GM18511 (cell line): ENCODE results near the gene S100A6.
"Not testable (repeated sequence)": the region's sequence is repeated elsewhere in the genome, so short reads cannot be mapped to it uniquely, and the experiment has no call there.

ENCODE experiments used
- ATAC-seq: cut with Tn5 transposase; IDR thresholded peaks from one replicate; pipeline ENCODE4 v1.9.1; 2021; ENCODE audit warnings: mild to moderate bottlenecking, moderate library complexity; ENCODE audit not compliant: unreplicated experiment

S100A6 gene

DNA sequence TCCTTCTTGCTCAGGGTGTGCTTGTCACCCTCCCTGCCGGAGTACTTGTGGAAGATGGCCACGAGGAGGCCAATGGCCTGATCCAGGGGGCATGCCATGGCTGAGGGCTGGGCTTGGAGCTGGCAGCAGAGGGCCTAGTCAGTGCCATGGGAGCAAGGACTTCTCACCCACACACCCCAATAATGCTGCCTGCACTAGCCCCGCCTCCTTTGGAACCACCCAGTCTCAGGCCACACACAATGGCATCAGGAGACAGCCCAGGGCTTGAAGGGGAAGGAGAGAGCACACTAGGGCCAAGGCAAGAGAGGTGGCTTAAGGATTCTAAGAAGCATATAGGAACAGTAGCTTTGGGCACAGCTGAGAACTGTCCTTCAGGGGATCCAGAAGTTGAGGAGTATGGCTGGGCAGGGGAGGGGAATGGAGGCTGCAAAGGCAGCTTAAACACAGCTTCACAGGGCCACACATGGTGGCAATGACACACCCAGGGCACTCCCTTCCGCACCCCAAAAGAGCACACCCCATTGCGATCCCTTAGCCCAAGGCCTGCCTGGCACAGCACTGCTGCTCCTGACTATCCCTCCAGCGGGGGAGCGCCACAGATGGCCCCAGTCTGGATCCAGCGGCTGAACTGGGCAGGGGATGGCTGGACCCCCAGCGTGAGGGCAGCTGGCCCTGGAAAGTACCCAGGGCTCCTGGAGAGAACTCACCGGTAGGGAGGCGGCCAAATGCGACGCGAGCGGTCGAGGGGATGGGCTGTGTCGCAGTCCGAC, at the start of gene S100A6:
S100A6 (minus strand) TSS at position 750 of the 770 bp plus-strand sequence; CDS start at position 98, 652 bp downstream.
- ATAC-seq: peak; percentile 37

DNA sequence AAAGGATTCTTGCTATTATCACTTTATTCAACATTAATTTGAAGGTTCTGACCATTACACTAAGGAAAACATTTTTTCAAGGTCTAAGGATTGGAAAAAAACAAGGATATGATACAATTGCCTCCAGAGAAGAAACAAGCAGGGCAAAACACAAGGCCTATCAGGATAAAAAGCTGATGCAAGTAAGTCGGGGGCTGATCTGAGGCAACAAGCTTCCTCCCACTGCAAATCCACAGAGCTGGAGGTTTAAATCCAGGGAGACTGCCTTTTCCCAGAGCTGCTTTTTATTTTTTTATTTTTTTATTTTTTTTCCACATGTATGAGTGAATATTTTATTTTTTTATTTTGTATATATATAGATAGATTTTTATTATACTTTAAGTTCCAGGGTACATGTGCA, 49.2 kb upstream of the S100A6 start:
- no peak for ATAC-seq

DNA sequence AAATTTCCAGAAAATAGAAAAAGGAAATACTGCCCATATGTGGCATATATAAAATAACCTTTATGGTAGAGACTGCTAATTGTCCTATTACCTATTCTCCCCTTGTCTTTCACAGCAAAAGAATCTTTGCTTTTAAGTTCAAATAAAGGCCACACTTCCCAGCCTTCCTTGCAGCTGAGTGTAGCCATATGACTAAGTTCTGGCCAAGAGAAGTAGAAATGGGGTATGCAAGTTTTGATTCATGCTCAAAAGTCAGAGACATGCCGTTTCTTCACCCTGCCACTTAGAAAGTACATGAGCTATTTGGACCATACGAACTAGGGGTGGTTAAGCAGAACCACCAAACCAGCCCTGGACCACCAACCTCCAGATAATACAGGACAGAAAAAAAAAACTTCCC, 48.2 kb upstream of the S100A6 start:
- ATAC-seq: no peak

DNA sequence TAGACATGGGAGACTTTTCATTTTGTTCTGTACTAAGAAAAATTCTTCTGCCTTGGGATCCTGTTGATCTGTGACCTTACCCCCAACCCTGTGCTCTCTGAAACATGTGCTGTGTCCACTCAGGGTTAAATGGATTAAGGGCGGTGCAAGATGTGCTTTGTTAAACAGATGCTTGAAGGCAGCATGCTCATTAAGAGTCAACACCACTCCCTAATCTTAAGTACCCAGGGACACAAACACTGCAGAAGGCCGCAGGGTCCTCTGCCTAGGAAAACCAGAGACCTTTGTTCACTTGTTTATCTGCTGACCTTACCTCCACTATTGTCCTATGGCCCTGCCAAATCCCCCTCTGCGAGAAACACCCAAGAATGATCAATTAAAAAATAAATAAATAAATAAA, 47.7 kb upstream of the S100A6 start:
- ATAC-seq: not testable (repeated sequence)

DNA sequence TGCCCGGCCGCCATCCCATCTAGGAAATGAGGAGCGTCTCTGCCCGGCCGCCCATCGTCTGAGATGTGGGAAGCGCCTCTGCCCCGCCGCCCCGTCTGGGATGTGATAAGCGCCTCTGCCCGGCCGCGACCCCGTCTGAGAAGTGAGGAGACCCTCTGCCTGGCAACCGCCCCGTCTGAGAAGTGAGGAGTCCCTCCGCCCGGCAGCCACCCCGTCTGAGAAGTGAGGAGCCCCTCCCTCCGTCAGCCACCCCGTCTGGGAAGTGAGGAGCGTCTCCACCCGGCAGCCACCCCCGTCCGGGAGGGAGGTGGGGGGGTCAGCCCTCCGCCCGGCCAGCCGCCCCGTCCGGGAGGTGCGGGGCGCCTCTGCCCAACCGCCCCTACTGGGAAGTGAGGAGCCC, 47.0 kb upstream of the S100A6 start:
- ATAC-seq: not testable (repeated sequence)

DNA sequence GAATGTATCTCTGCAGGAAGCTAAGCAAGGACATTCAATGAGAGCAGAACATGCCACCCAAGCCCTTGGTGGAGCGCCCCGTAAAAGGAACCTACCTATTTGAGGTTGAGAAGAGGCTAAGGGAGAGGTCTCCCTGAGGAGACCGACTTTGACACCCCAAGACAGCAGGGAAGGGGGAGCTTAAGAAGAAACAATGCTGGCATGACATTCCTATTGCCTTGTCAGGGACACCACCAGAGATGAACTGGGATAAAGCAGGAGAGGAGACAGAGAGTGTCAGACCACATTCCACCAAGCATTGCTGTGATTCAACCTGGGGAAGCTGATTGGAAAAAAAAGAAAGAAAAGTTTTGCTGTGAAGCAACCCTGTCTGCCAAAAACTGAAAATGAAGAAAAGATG, 43.1 kb upstream of the S100A6 start:
- no peak for ATAC-seq

DNA sequence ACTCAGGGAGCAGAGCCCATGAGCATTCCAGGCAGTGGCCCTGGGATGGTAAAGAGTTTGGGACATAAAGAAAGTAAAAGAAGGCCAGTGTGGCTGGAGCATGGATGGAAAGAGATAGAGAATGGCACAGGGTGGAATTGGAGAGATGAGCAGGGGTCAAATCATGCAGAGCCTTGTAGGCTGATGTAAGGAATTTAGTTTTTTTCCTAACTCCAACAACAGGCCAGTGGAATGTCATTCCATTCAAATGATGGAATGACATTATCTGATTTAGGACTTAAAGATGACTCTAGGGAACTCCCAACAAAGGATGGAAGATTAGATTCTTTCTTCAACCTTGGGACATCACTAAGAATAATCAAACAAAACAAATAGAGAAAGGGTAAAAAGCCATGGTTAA, 42.7 kb upstream of the S100A6 start:
- ATAC-seq: no peak

DNA sequence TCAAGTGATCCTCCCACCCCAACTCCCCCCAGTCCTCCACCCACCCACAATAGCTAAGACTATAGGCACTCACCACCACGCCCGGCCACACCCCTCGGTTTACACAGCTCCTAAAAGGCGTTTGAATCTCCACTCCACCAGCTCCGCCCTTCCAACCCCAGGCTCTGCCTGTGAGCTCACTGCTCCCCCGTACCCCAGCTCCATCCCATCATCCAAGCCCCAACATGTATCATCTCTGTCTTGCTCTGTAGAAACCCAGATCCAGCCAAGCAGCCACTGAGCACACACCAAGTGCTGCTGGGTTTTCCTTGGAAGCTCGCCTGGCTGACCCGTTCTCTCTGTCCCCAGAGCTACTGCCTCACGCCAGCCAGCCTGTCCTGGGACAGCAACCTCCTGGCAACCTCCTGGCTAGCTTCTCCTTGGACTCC, 41.8 kb upstream of the S100A6 start:
- no peak for ATAC-seq

DNA sequence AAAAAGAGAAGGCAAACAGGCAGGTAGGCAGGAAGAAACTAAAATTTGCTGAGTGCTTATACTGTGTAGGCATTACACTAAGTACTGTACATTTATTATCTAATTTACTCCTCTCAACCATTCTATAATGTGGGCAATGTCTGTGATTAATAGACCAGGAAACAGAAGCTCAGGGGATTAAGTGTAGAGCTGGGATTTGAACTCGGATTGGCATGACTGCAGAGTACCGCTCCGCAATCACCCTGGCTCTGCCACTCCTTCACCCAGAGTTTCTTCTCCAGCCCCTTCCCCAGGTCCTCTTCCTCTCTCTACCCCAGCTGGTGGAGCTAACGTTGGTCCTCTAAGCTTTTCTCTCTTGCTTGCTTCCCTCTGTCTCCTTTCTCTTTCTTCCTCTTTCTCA, 41.3 kb upstream of the S100A6 start:
- no peak for ATAC-seq

DNA sequence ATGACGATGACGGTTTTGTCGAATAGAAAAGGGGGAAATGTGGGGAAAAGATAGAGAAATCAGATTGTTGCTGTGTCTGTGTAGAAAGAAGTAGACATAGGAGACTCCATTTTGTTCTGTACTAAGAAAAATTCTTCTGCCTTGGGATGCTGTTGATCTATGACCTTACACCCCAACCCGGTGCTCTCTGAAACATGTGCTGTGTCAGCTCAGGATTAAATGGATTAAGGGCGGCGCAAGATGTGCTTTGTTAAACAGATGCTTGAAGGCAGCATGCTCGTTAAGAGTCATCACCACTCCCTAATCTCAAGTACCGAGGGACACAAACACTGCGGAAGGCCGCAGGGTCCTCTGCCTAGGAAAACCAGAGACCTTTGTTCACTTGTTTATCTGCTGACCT, 39.7 kb upstream of the S100A6 start:
- ATAC-seq: not testable (repeated sequence)

DNA sequence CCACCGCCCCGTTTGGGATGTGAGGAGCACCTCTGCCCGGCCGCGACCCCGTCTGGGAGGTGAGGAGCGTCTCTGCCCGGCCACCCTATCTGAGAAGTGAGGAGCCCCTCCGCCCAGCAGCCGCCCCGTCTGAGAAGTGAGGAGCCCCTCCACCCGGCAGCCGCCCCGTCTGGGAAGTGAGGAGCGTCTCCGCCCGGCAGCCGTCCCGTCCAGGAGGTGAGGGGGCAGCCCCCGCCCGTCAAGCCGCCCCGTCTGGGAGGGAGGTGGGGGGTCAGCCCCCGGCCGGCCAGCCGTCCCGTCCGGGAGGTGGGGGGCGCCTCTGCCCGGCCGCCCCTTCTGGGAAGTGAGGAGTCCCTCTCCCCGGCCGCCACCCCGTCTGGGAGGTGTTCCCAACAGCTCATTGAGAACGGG, 39.3 kb upstream of the S100A6 start:
- ATAC-seq: not testable (repeated sequence)

DNA sequence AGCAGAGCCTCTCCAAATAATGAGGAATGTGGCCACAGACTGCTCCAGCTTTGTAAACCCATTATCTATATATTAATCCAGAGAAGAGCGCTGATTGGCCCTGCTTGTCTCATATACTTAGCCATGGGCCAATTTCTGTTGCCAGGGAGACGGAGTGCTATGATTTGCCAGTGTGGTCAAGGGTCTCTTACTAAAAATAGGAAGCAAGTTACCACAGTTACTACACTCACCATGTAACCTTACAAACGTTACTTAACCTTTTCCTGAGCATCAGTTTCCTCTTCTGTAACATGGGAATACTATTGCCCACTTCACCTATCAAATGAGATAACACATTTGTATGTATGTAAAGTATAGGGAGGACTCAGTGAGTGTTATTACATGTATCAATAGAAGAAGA, 37.6 kb upstream of the S100A6 start:
- no peak for ATAC-seq

DNA sequence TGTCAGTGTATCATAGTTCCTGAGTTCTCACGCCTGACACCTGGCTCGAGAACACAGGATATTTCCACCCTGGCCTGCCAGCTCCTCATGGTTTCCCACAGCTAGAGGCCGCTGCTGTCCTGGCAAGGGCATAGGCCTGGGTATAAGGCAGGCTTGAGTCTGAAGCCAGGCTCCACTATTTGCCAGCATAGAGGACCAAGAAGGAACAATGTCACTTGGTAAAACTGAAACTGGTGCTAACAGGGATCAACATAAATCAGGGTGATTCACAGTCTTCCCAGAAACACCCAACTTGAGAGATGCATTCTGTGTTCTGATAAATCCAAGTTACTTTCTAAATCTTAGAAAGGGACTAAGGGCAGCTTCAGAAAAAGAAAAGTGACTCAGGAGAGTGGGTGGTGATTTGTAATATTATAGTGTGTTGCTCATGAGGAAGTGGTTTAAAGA, 36.8 kb upstream of the S100A6 start:
- peak; percentile 80 for ATAC-seq

DNA sequence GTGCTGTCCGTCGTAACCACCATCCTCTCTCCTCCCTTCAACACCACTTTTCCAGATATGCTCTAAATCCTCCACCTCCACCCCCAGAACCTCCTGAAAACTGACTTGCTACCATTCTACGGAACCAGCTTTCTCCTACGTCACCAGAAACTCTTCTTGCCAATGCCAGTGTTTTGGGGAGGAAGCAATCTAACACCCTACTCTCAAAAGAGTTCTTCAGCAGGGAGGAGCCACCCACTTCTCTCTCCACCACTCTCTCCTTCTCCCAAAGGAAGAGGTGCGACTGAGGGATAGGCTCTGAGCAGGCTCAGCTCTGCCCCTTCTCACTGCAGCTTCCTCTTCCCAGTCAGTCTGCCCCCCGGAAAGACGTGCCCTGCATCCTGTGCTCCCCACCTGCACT, 35.9 kb upstream of the S100A6 start:
- no peak for ATAC-seq

DNA sequence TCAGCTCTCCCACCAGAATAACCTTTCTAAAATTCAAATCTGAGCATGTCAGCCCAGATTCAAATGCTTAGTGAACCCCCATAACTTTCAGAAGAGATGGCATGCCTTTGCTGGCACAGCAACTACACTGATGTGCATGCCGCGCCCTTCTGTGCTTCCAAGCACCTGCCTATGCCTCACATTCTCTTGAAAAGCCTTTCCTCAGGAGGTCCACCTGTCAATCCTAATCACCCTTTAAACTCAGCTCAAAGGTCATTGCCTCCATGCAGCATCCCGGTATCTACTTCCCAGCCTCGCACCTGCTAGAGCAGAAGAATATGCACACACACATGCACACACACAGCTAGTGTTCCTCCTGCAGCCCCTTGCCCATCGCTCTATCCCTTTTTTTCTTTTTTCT, 35.1 kb upstream of the S100A6 start:
- no peak for ATAC-seq

DNA sequence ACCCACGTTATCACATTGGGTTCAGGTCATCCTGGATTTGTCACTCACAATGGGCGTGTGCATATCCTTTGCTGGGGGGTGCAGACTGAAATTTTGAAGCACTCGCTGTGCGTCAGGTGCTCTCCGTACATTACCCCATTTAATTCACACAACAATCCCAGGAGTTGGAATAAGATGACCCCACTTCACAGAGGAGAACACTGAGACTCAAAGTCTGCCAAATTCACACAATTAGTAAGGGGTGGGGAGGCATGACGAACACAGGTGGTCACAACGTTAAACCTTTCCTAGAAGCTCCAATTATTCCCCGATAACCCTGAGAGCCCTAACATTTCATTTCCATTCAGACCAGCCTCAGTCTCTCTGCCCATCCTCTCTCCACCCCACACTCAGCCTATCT, 33.7 kb upstream of the S100A6 start:
- ATAC-seq: no peak

DNA sequence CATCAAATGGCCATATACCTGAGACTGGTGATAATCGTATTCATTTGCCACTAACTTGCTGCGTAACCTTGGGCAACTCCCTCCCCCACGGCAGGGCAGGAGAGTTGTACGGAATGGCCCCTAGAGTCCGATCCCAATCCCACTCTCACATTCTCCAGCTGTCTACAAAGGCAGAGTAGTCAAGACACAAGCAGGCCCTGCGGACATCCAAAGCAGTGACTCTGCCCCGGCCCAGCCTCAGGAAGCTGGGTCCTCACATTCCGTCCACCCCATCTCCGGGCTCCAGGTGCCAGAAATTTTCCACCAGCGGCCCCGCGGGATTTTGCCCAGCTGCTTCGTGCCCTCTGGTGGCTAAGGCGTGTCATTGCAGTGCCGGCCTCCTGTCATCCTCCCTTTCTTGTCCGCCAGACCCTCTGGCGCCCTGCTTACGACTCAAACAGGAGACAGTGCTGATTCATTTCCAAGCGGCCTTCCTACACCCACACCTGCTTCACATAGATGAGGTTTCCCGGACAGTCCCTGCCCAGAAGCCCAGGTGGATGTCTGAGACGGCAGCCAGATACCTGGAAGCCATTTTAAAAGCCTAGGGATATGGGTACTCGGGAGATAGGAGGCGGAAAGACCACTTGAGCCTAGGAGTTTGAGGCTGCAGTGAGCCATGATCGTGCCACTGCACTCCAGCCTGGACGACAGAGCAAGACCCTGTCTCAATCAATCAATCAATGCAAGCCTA, 32.7 kb upstream of the S100A6 start:
- no peak for ATAC-seq

DNA sequence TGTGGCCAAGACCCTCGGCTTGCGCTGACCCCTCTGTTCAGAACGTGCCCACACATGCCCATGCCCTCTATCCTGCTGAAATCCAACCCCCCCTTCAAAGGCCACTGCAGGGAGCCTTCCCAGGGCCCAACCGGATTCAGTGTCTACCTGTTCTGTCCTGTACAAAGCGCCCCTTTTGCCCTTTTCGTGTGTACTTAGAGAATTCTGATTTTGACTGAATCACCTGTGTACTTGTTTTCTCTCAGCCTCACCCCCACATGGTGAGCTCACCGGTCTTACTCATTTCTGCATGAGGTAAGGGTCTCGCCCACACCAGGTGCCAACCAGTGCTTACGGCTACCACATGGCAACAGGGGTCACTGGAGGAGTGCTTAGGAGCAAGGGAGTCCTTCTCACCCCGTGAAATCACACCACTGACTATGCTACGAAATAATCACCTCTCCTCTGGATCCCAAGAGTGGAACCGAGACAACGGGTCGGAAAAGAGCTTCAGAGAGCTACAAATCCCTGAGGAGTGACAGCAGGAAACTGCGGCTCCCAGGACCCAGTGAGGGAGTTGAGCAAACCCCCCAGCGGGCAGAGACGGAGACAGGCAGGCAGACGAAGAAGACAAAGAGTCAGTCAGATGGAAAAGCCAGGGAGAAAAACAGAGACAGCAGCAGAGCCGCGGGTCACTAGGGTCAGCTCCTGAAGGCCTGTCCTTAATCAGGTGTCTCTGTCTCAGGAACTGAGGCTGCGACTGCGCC, 32.0 kb upstream of the S100A6 start:
- ATAC-seq: no peak

DNA sequence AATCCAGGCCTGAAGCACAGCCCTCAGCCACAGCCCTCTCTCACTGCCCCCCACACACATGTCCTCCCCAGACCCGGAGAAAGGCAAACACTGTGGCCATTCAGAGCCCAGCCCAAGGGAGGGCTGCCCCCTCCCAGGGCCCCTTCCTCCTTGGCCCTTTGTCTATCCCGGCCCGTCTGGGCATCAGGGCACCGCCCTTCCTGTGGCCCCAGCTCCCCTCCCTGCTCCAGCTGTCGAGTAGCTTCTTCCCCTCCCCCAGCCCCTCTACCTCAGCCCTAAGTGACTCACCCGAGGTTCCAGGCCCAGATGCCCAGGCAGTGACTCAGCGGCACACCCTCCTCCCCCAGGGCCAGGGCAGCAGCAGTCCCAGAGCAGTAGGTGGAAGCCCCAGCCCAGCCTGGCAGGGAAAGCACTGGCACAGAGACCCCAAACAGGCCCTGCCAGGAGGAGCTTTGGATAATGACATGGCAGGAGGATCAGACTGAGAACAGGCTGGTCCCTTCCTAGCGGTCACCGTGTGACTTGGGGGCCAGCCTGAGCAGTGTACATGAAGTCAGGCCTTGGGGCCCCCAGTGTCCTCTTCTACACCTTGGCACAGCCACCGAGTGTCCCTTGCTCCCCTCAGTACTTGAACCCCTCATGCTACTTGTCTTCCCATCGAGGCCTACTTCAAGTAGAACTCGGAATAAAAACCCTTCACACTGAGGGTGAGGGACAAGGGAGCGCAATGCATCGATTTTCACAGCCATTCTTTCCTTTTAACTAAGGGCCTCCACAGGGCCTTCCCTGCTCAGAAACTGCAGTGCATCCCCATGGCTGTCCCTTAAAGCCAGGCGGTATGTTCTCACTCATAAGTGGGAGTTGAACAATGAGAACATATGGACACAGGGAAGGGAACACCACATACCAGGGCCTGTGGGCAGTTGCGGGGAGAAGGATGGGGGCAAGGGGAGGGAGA, 30.9 kb upstream of the S100A6 start:
- peak; percentile 50 for ATAC-seq
